ENCODE data around the gene RBM47.
"Not testable (repeated sequence)": the region's sequence is repeated elsewhere in the genome, so short reads cannot be mapped to it uniquely, and the experiment has no call there.

The RBM47 gene

DNA sequence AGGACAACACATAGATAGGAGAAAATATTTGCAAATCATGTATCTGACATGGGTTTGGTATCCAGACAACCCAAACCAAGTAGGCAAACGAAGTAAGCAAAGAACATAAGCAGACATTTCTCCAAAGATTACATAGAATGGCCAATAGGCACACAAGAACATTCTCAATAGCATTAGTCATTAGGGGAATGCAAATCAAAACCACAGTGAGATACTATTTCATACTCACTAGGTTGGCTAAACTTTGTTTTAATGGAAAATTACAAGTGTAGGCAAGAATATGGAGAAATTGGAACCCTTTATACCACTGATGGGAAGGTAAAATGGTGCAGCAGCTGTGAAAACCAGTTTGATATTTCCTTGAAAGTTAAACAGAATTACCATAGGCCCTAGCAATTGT is 219.8 kb downstream of the RBM47 start:
- peak; percentile 45 for DNase-seq (ENCODE audit: low read depth)
- no peak overlapping the region for H3K4me3 ChIP-seq (ENCODE audit: low read length)
- TF ChIP-seq CTCF (IDR thresholded peaks at IDR 0.05; ENCODE audit: insufficient read depth, low read depth, low read length, missing control alignments) = no peak

- H3K4me3 ChIP-seq (ENCODE audit: low read length); DNase-seq (ENCODE audit: low read depth): not testable (repeated sequence)
Observed at GRCh38 chr4:40407468-40407867, 222.2 kb downstream of the RBM47 start.

DNA sequence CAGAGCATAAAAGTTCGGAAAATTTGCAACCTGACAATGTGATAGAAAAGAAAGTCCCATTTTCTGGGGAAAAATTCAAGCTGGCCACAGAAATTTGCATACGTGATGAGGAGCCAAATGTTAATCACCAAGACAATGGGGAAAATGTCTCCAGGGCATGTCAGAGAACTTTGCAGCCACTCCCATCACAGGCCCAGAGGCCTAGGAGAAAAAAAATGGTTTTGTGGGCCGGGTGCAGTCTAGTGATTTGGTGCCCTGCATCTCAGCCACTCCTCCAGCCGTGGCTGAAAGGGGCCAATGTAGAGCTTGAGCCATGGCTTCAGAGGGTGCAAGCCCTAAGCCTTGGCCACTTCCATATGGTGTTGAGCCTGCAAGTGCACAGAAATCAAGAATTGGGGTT is 223.3 kb downstream of the RBM47 start:
- H3K4me3 ChIP-seq (ENCODE audit: low read length) = no peak overlapping the region
- no peak for DNase-seq (ENCODE audit: low read depth)
- TF ChIP-seq CTCF (IDR thresholded peaks at IDR 0.05; ENCODE audit: insufficient read depth, low read depth, low read length, missing control alignments) = no peak

- no peak for TF ChIP-seq CTCF (IDR thresholded peaks at IDR 0.05; ENCODE audit: insufficient read depth, low read depth, low read length, missing control alignments)
- DNase-seq (ENCODE audit: low read depth) = no peak
- no peak overlapping the region for H3K4me3 ChIP-seq (ENCODE audit: low read length)
Observed at GRCh38 chr4:40405193-40405592, 224.5 kb downstream of the RBM47 start.

GRCh38 chr4:40403081-40403480 is 226.6 kb downstream of the RBM47 start:
- no peak for DNase-seq (ENCODE audit: low read depth)
- H3K4me3 ChIP-seq (ENCODE audit: low read length) = no peak overlapping the region
- no peak for TF ChIP-seq CTCF (IDR thresholded peaks at IDR 0.05; ENCODE audit: insufficient read depth, low read depth, low read length, missing control alignments)

- no peak for TF ChIP-seq CTCF (IDR thresholded peaks at IDR 0.05; ENCODE audit: insufficient read depth, low read depth, low read length, missing control alignments)
- peak; percentile 81 for DNase-seq (ENCODE audit: low read depth)
- H3K4me3 ChIP-seq (ENCODE audit: low read length) = no peak overlapping the region
Observed at GRCh38 chr4:40402556-40402955, 227.1 kb downstream of the RBM47 start.

- no peak for TF ChIP-seq CTCF (IDR thresholded peaks at IDR 0.05; ENCODE audit: insufficient read depth, low read depth, low read length, missing control alignments)
- DNase-seq (ENCODE audit: low read depth) = no peak
- no peak overlapping the region for H3K4me3 ChIP-seq (ENCODE audit: low read length)
Observed at GRCh38 chr4:40401631-40402030, 228.0 kb downstream of the RBM47 start.

GRCh38 chr4:40401096-40401495 is 228.6 kb downstream of the RBM47 start:
- no peak overlapping the region for H3K4me3 ChIP-seq (ENCODE audit: low read length)
- DNase-seq (ENCODE audit: low read depth) = no peak
- TF ChIP-seq CTCF (IDR thresholded peaks at IDR 0.05; ENCODE audit: insufficient read depth, low read depth, low read length, missing control alignments) = no peak

All from epithelial cell of esophagus (primary cell).